GM15510 (cell line): ENCODE measurements around the gene GPD1L.

Experiments
- POLR2A ChIP-seq: IDR thresholded peaks from 3 replicates; pipeline ENCODE4 v1.6.1; 2011; ENCODE audit warnings: borderline replicate concordance; ENCODE audit not compliant: insufficient read length; ENCODE audit errors: extremely low read depth

The GPD1L gene

DNA sequence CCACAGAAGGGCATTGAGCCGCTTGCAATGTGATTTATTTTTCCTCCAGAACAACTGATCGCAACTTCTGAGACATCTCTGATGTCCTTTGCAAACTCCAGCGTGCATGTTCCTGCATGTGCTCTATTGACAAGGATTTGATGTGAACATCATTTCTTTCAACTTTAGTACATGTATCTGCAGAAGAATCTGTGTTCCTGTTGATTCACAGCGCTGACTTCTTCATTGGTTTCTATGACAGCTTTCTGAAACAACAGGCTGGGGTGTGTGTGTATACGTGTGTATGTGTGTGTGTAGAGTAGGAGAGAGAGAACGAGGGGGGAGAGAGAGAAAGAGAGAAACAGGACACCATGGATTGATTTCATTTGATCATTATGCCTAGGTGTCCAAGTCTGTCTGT is 75.4 kb downstream of the GPD1L start:
- no peak for TF ChIP-seq POLR2A

- TF ChIP-seq POLR2A: no peak
Observed at GRCh38 chr3:32184187-32184730, 77.8 kb downstream of the GPD1L start.

DNA sequence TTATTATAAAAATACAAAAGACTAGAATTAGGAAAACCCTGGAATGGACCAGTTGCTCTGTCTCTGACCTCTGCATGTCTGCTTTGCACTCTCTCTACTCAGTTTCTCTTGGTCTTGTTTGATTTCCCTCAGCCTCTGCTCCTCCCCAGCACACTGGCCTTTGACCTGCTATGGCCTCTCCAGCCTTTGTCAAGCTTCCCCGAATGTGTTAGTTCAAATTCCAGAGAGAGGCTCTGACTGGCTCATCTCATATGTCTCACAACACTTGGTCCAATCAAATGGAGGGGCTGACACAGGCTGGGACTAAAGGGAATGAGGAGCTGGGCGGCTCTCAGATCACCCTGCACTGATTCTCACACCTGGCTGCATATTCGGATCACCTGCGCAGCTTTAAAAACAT is 79.7 kb downstream of the GPD1L start:
- TF ChIP-seq POLR2A: no peak

GRCh38 chr3:32186876-32187275 is 80.5 kb downstream of the GPD1L start:
- no peak for TF ChIP-seq POLR2A

DNA sequence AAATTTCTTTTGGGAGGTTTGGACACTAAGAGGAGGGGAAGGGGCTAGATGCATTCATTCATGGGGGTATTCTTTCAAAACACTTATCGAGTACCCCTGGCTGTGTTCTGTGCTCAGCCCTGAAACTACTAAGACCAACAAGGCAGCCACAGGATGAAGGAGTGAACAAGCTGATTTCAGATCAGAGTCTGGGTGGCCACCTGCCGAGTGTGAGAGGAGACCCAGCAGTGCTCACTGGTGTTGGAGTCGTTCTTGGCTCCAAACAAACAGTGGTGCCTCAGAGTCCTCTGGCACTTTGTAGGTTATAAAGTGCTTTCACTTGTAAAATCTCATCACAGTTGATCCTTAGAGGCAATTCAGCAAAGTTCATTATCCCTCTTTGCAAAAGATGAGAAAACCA is 83.3 kb downstream of the GPD1L start:
- TF ChIP-seq POLR2A: no peak

DNA sequence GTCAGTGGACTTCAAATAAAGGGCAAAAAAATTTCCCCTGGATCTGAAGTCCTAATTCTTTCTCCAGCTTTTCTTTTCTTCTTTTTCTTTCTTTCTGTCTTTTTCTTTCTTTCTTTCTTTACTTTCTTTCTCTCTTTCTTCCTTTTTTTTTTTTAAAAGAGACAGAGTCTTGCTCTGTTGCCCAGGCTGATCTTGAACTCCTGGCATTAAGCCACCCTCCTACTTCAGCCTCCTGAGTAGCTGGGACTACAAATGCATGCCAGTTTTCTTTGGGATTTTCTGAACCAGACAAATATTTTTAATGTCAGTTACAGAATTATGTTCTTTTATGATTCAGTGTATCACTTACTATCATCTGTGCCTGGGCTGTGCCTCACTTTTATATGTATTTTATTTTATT is 86.7 kb downstream of the GPD1L start:
- TF ChIP-seq POLR2A: no peak

DNA sequence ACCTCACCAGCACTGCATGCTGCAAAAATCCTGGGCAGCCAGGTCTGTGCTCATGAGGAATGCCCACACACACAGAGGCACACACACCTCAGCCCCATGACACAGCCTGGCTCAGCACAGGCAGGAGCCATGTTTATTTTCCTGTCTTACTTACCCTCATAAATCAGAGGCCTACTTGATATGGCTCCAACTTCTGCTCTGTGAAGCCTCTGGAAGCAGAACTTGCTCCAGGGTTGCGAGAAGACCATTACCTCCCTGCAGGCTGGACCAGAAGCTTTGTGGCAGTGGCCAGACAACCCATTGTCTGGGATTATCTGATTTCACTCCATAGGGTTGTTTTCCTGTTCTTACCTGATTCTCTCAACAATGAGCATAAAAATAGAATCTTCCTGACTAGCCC is 88.2 kb downstream of the GPD1L start:
- TF ChIP-seq POLR2A: no peak

DNA sequence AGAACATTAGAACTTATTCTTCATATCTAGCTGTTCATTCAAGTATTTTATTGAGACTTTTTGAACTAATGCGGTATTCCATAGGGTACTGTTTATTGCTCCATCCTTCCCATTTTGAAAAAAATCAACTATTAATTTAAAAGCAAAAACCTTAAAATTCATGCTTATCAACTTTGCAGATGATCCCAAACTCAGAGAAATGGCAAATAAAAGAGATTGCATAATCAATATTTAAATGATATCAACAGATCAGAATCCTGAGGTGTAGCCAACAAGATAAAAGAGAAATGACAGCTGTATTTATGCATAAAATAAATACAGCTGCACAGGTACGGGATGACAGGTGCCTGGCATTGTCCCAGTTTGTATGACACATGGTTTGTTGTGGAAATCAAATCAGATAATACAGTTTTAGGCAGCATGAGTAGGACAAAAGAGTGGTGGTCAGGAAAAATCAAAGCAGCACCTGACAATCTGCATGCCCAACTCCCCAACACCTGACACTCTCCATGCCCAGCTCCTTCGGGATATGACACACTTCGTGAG is 89.6 kb downstream of the GPD1L start:
- no peak for TF ChIP-seq POLR2A

- no peak for TF ChIP-seq POLR2A
Observed at GRCh38 chr3:32197991-32198390, 91.6 kb downstream of the GPD1L start.

GRCh38 chr3:32198714-32199113 is 92.3 kb downstream of the GPD1L start:
- no peak for TF ChIP-seq POLR2A

DNA sequence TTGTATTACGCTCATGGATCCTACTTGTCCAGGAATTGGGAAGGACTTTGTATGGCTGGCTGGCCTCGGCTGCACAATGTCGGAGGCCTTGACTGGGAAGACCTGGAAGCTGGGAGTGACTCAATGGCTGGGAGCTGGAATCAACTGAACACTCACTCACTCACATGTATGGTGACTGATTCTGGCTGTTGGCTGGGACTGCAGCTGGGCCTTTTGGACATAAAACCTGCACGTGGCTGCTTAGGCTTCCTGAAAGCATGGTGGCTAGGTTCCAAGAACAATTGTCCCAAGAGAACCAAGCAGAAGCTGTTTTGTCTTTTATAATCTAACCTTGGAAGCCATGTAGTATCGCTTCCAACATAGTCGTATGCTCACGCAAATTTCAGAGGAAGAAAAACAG is 94.1 kb downstream of the GPD1L start:
- TF ChIP-seq POLR2A: no peak

DNA sequence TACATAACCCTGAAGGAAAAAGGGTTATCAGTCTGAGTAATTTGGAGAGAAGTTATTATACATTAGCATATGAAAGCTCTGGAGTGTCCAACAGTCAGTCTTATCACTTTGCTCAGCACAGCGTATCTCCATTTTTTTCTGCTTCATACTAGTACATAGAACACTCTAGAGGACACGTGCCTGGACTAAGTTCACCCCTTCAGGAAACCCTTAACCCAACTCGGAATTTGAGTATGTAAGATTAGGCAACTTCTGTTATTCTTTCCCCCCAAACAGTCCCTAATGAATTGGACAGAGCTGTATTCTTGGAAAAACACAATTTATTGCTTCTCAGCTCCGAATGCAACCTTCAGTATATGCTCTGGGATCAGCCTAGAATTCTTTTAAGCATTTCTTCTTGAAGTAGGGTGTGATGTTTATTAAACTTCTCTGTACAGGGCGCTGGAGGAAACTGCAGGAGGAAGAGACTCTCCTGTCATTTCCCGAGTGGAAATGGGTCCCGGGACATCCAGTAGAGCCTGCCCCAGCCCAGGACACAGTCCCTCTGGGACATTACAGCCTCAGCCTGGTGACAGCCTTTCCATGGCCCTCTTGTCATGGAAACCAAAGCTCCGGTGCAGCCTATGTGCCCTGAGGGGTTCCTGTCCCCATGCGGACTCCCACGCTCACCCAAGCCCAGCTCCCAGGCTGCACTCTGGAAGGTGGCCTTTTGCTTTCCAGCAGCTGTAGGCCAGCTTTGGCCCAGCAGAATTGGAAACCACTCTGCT is 94.8 kb downstream of the GPD1L start:
- TF ChIP-seq POLR2A: no peak

DNA sequence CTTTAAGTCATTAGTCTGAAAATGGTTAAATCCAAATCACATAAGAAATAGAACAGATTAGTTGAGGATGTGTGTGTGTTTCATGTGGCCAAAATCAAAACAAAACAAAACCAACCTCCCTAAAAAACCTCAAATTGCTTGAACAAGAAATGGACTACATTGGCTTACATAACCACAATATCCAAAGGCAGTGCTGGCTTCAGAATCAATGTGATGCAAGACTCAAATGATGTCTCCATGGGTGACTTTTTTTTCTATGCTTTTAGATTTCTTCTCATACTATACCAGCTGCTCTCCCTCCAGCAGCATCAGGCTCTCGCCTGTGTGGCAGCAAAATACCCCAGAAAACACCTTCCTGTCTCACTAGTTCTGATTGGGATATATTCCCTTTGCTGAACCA is 96.1 kb downstream of the GPD1L start:
- TF ChIP-seq POLR2A: no peak

GRCh38 chr3:32203854-32204253 is 97.4 kb downstream of the GPD1L start:
- TF ChIP-seq POLR2A: no peak

DNA sequence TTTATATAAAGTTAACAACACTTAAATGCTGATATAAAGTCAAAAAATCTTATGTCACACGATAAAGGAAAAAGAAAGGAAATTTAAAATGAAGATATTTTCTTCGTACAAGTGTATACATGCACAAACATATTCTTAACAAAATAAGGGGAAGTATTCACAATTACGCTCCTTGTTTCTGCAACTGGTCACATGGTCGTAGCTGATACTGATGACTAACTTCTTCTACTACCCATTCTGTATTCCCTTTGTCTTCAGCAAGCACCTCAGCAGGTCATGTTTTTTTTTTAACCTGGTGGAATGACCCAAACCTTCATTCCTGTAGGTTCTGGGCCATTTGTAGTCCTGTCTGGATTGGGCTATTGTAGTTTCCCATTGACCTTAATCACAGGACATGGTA is 102.0 kb downstream of the GPD1L start:
- no peak for TF ChIP-seq POLR2A

GRCh38 chr3:32215185-32215584 is 108.8 kb downstream of the GPD1L start:
- no peak for TF ChIP-seq POLR2A
